Ishikawa (cell line): ENCODE measurements around the gene MAMDC2.

Experiments
- CEBPB ChIP-seq: IDR thresholded peaks from 2 replicates; pipeline ENCODE4 v1.6.1; 2012
- CREB1 ChIP-seq: IDR thresholded peaks from 2 replicates; pipeline ENCODE4 v1.6.1; 2012; ENCODE audit warnings: low read depth
- TEAD4 ChIP-seq: IDR thresholded peaks from 2 replicates; pipeline ENCODE4 v1.6.1; 2012

- no peak for TF ChIP-seq TEAD4
- no peak for TF ChIP-seq CEBPB
- no peak for TF ChIP-seq CREB1
Measured at GRCh38 chr9:70020991-70021571, 22.6 kb upstream of the MAMDC2 start.
